ENCODE measurements around the gene ATPAF2.

ATPAF2 gene

GRCh38 chr17:18038149-18038850, 668 bp downstream of the ATPAF2 start:
- DNase-seq, result peak; percentile 19

GRCh38 chr17:18037486-18037885, 1.5 kb downstream of the ATPAF2 start:
- no peak for DNase-seq

- no peak for DNase-seq
These were observed 3.3 kb downstream of the ATPAF2 start for GRCh38 chr17:18035704-18036103.

GRCh38 chr17:18033442-18034099, 5.4 kb downstream of the ATPAF2 start:
- peak; percentile 80 for DNase-seq

GRCh38 chr17:18031955-18032354, 7.0 kb downstream of the ATPAF2 start:
- peak; percentile 53 for DNase-seq

- DNase-seq, result no peak
These were observed 9.9 kb downstream of the ATPAF2 start for GRCh38 chr17:18028952-18029540.

- no peak for DNase-seq
These were observed 10.6 kb downstream of the ATPAF2 start for GRCh38 chr17:18028114-18028951.

GRCh38 chr17:18027280-18027679, 11.7 kb downstream of the ATPAF2 start:
- no peak for DNase-seq

GRCh38 chr17:18025945-18026776, 12.8 kb downstream of the ATPAF2 start:
- peak; percentile 85 for DNase-seq

GRCh38 chr17:18025241-18025944, 13.6 kb downstream of the ATPAF2 start:
- peak; percentile 75 for DNase-seq

GRCh38 chr17:18021372-18021771, 17.6 kb downstream of the ATPAF2 start:
- no peak for DNase-seq

- no peak for DNase-seq
These were observed 18.0 kb downstream of the ATPAF2 start for GRCh38 chr17:18020971-18021370.

GRCh38 chr17:18019838-18020154, 19.2 kb downstream of the ATPAF2 start:
- no peak for DNase-seq

- no peak for DNase-seq
These were observed 20.5 kb downstream of the ATPAF2 start for GRCh38 chr17:18018411-18018921.

- DNase-seq, result no peak
These were observed 21.0 kb downstream of the ATPAF2 start for GRCh38 chr17:18017958-18018357.

- DNase-seq, result no peak
These were observed 22.5 kb downstream of the ATPAF2 start for GRCh38 chr17:18016426-18016825.

- no peak for DNase-seq
These were observed 23.4 kb downstream of the ATPAF2 start for GRCh38 chr17:18015593-18015992.

- DNase-seq, result no peak
These were observed 25.0 kb downstream of the ATPAF2 start for GRCh38 chr17:18014006-18014405.

- DNase-seq, result no peak
These were observed 27.7 kb downstream of the ATPAF2 start for GRCh38 chr17:18011286-18011685.

GRCh38 chr17:18009609-18010420, 29.2 kb downstream of the ATPAF2 start:
- DNase-seq, result no peak

Data from EL (cell line).